ENCODE measurements around the gene PPA1. TPM values are rescaled to one million over a fixed set of nuclear protein-coding genes. Genes with fewer than 3 reads are reported as not detected.

Gene PPA1
- total RNA-seq, 2 experiments from 2014 or later: 69.0 to 69.3 TPM

DNA sequence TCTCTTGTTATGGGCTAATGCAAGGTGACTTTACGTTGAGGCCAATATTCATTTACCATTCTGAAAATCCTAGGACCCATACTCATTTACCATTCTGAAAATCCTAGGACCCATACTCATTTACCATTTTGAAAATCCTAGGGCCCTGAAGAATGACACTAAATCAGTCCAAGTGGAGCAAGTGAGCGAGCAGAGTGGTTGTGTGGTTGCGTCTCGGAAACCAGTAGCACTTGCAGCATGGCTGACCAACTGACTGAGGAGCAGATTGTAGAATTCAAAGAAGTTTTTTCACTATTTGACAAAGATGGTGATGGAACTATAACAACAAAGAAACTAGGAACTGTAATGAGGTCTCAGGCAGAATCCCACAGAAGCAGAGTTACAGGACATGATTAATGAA lies 69.8 kb downstream of the PPA1 start:
- CTCF ChIA-PET: interaction anchor here (0.8 kb wide), 1 partner anchor 18 kb away, joined by 6 read pairs; no protein-coding TSS in a partner anchor
- Mint-ChIP-seq H3K27me3 (no peaks in the 10 kb centered on the region), H3K4me1 (ENCODE audit: low read depth) (peaks cover 85% of the 10 kb centered on the region), H3K4me3 (peak overlapping the region; percentile 18), H3K9me3 (no peaks in the 10 kb centered on the region), H3K36me3 (ENCODE audit: low read depth) (peaks cover 82% of the 10 kb centered on the region), H3K27ac (peak overlapping the region; percentile 80)
- Histone ChIP-seq H3K36me3 (ENCODE audit: insufficient read depth, low read length) (peaks cover 73% of the 10 kb centered on the region), H3K4me1 (ENCODE audit: insufficient read depth, low read length) (peaks cover 50% of the 10 kb centered on the region), H3K27ac (ENCODE audit: low read depth in 1 of 2, low read length in 2 of 2) (peak overlapping the region in 1 of 2 donors; percentile 49), H3K9me3 (ENCODE audit: control insufficient read depth in 1 of 2, insufficient read depth in 1 of 2, low read length in 2 of 2) (no peaks in the 10 kb centered on the region), H3K4me3 (ENCODE audit: low read length) (peak overlapping the region; percentile 4), H3K27me3 (ENCODE audit: control insufficient read depth in 1 of 2, insufficient read depth in 2 of 2, low read length in 2 of 2) (no peaks in the 10 kb centered on the region)
- intact Hi-C loops (cut with DNase I, micrococcal nuclease): no loop called here
- DNase-seq (no peak), ATAC-seq (ENCODE audit: poor library complexity) (no peak)
- POLR2A ChIA-PET: interaction anchor here (0.8 to 1.4 kb wide), 3 partner anchors 17 to 71 kb away, joined by 3 to 23 read pairs (median 3); partner anchors contain the start of gene TYSND1
- TF ChIP-seq, protein P1, sequence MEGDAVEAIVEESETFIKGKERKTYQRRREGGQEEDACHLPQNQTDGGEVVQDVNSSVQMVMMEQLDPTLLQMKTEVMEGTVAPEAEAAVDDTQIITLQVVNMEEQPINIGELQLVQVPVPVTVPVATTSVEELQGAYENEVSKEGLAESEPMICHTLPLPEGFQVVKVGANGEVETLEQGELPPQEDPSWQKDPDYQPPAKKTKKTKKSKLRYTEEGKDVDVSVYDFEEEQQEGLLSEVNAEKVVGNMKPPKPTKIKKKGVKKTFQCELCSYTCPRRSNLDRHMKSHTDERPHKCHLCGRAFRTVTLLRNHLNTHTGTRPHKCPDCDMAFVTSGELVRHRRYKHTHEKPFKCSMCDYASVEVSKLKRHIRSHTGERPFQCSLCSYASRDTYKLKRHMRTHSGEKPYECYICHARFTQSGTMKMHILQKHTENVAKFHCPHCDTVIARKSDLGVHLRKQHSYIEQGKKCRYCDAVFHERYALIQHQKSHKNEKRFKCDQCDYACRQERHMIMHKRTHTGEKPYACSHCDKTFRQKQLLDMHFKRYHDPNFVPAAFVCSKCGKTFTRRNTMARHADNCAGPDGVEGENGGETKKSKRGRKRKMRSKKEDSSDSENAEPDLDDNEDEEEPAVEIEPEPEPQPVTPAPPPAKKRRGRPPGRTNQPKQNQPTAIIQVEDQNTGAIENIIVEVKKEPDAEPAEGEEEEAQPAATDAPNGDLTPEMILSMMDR (IDR thresholded peaks at IDR 0.05): no peak

DNA sequence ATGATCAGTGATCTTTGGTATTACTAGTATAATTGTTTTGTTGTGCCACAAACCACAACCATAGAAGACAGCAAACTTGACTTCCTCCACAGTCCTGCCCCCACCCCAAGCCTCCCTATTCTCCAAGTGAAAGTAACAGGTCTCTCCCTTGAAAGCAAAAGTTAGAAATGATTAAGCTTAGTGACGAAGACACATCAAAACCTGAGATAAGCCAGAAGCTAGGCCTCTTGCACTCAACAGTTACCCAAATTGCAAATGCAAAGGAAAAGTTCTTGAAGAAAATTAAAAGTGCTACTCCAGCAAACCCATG lies 70.4 kb downstream of the PPA1 start:
- peak overlapping the region; percentile 4 for H3K4me3 ChIP-seq (ENCODE audit: low read length)

DNA sequence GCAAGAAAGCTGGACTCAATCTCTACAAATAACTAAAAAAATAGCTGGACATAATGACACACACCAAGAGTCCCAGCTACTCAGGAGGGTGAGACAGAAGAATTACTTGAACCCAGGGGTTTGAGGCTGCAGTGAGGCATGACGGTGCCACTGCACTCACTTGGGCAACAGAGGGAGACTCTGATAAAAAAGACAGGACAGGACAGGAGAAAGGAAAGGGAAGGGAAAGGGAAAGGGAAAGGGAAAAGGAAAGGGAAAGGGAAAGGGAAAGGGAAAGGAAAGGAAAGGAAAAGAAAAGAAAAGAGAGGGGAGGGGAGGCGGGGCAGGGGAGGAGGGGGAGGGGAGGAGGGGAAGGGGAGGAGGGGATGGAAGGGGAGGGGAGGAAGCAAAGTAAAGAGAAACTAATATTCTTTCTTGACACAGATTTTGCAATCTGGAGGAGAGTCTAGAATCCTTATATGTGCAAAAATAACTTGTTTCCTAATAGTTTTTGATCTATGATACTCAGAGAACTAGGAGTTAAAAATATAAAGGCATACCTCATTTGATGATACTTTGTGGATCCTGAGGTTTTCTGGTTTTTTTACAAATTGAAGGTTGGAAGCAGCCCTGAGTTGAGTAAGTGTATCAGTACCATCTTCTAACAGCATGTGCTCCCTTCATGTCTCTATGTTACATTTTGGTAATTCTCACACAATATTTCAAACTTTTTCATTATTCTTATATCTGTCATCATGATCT lies 70.9 kb downstream of the PPA1 start:
- Histone ChIP-seq H3K27ac (ENCODE audit: low read depth in 1 of 2, low read length in 2 of 2) (peak overlapping the region; percentile 33 to 58), H3K27me3 (ENCODE audit: control insufficient read depth in 1 of 2, insufficient read depth in 2 of 2, low read length in 2 of 2) (no peaks in the 10 kb centered on the region), H3K4me3 (ENCODE audit: low read length) (peak overlapping the region; percentile 4), H3K9me3 (ENCODE audit: control insufficient read depth in 1 of 2, insufficient read depth in 1 of 2, low read length in 2 of 2) (no peaks in the 10 kb centered on the region), H3K36me3 (ENCODE audit: insufficient read depth, low read length) (peaks cover 77% of the 10 kb centered on the region), H3K4me1 (ENCODE audit: insufficient read depth, low read length) (peaks cover 41% of the 10 kb centered on the region)
- H3K9me3 Mint-ChIP-seq: no peaks in the 10 kb centered on the region
- peaks cover 75% of the 10 kb centered on the region for H3K4me1 Mint-ChIP-seq (ENCODE audit: low read depth)
- DNase-seq (peak in 1 of 14 experiments; percentile 11), ATAC-seq (ENCODE audit: poor library complexity) (no peak)
- H3K27me3 Mint-ChIP-seq: no peaks in the 10 kb centered on the region
- POLR2A ChIA-PET: interaction anchor here (0.8 to 2.1 kb wide), 4 partner anchors 16 to 70 kb away, joined by 3 to 23 read pairs (median 8); partner anchors contain the start of gene TYSND1
- TF ChIP-seq, protein P1 (IDR thresholded peaks at IDR 0.05): no peak
- H3K4me3 Mint-ChIP-seq: peak overlapping the region; percentile 59
- peaks cover 88% of the 10 kb centered on the region for H3K36me3 Mint-ChIP-seq (ENCODE audit: low read depth)
- intact Hi-C loops (cut with DNase I, micrococcal nuclease): no loop called here
- peak overlapping the region; percentile 80 for H3K27ac Mint-ChIP-seq
- CTCF ChIA-PET: interaction anchor here (0.8 to 2.1 kb wide), 2 partner anchors 16 to 17 kb away, joined by 6 to 20 read pairs; partner anchors contain the start of gene TYSND1

More for the DNA sequence above, 70.4 kb downstream of the PPA1 start:
- Histone ChIP-seq H3K27ac (ENCODE audit: low read depth in 1 of 2, low read length in 2 of 2) (peak overlapping the region in 1 of 2 donors; percentile 49), H3K9me3 (ENCODE audit: control insufficient read depth in 1 of 2, insufficient read depth in 1 of 2, low read length in 2 of 2) (no peaks in the 10 kb centered on the region), H3K4me1 (ENCODE audit: insufficient read depth, low read length) (peaks cover 44% of the 10 kb centered on the region), H3K36me3 (ENCODE audit: insufficient read depth, low read length) (peaks cover 76% of the 10 kb centered on the region), H3K27me3 (ENCODE audit: control insufficient read depth in 1 of 2, insufficient read depth in 2 of 2, low read length in 2 of 2) (no peaks in the 10 kb centered on the region)
- ATAC-seq (ENCODE audit: poor library complexity) (peak; percentile 81), DNase-seq (peak in 8 of 14 experiments; percentile 18 to 88 (median 52))
- intact Hi-C loops (cut with DNase I, micrococcal nuclease): no loop called here
- Mint-ChIP-seq H3K4me3 (peak overlapping the region; percentile 59), H3K27ac (peak overlapping the region; percentile 80), H3K9me3 (no peaks in the 10 kb centered on the region), H3K36me3 (ENCODE audit: low read depth) (peaks cover 86% of the 10 kb centered on the region), H3K27me3 (no peaks in the 10 kb centered on the region), H3K4me1 (ENCODE audit: low read depth) (peaks cover 79% of the 10 kb centered on the region)
- ChIA-PET CTCF (interaction anchor here (0.8 kb wide), 1 partner anchor 17 kb away, joined by 6 read pairs; no protein-coding TSS in a partner anchor), POLR2A (interaction anchor here (0.8 to 1.4 kb wide), 3 partner anchors 16 to 71 kb away, joined by 3 to 23 read pairs (median 3); partner anchors contain the start of gene TYSND1)
- TF ChIP-seq, protein P1 (IDR thresholded peaks at IDR 0.05): no peak
